Tibial nerve (tissue), 4 donors: ENCODE measurements around the gene HS6ST3.

Source experiments
- CTCF ChIP-seq, 5 experiments: fragments of 200-600 bp in 3 of 5; fragments of 450-650 bp in 2 of 5; sonication (generic) in 3 of 5; IDR thresholded peaks; one replicate each; pipeline ENCODE4 v1.5.1; 2016 to 2019; ENCODE audit warnings: antibody characterized with exemption in 5 of 5, mild to moderate bottlenecking in 3 of 5, moderate library complexity in 2 of 5
- EP300 ChIP-seq, 2 donors: sonication (generic); formaldehyde crosslinking; IDR thresholded peaks; one replicate each; pipeline ENCODE4 v1.6.1; 2017; ENCODE audit warnings: antibody characterized with exemption in 2 of 2, mild to moderate bottlenecking in 1 of 2
- POLR2A ChIP-seq, 2 donors: fragments of 450-650 bp; IDR thresholded peaks; one replicate each; pipeline ENCODE4 v1.6.1; 2017; ENCODE audit warnings: antibody characterized with exemption in 2 of 2, mild to moderate bottlenecking in 2 of 2, moderate library complexity in 2 of 2

DNA sequence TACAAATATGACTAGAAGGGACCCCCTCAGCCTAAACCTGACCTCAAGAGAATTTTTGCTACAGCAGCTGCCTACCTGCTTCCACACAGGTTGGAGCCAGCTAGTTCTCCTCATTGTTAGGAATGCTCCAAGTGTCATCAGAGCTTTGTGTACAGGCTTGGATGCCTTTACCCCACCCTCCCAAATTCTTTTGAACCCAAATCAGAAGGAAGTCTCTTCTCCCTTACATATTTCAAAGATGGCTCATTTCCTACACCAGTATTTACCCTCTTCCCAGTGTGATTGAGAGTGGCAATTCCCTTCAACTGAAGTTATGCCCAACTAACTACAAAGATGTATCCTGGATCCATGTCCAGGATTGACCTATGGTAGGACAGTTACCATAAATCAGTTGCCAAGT lies 581.2 kb downstream of the HS6ST3 start:
- TF ChIP-seq POLR2A (IDR thresholded peaks at IDR 0.05) (no peak), EP300 (IDR thresholded peaks at IDR 0.05) (no peak), CTCF (IDR thresholded peaks at IDR 0.05) (no peak)
